Frontal cortex (tissue), 4 donors: ENCODE results near the gene OR6C1. TPM values are rescaled to one million over a fixed set of nuclear protein-coding genes. Genes with fewer than 3 reads are reported as not detected.
A peak's percentile ranks its signal among the peaks of the same experiment; 100 is the strongest.
"Not testable (repeated sequence)": the region's sequence is repeated elsewhere in the genome, so short reads cannot be mapped to it uniquely, and the experiment has no call there.

ENCODE experiments used
- DNase-seq, 2 donors: peaks; one replicate each; pipeline ENCODE4 v3.0.0; 2012; ENCODE audit warnings: low spot score in 2 of 2
- FAIRE-seq: peaks from 2 replicates; lab custom pipeline; 2012; peaks lifted over from hg19 to GRCh38; lab: Jason Lieb, UNC
- total RNA-seq: library from RNA; depleted of rRNA; stranded (reverse); fragments of >200 nt; gene quantifications from one replicate; pipeline ENCODE4 v1.2.3, GENCODE V29; 2014
- donor health status: control.
- donor health status: control.
- donor health status: control.

The OR6C1 gene
- not detected for total RNA-seq

DNA sequence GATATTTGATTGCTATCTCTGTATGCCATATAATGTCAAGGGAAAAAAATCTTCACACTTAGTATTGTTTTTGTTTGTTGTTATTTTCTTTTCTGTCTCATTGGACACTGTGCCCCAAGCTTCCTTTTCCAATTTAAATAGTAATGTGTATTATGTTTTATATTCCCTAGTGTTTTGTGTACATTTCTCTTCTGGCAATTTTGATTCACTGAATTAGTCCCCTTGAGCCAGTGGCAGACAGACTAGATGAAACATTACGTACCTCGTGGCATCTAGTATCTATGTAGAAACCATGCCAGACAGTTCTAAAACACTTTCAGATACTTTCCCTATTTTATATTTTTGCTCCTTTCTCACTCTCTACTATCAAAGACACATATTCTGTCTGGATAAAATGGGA is at the start of gene OR6C1:
TSS of gene OR6C1 (plus strand) at position 301 of the 400 bp plus-strand sequence. CDS start 6,257 bp downstream, outside the sequence.
- FAIRE-seq, result no peak

DNA sequence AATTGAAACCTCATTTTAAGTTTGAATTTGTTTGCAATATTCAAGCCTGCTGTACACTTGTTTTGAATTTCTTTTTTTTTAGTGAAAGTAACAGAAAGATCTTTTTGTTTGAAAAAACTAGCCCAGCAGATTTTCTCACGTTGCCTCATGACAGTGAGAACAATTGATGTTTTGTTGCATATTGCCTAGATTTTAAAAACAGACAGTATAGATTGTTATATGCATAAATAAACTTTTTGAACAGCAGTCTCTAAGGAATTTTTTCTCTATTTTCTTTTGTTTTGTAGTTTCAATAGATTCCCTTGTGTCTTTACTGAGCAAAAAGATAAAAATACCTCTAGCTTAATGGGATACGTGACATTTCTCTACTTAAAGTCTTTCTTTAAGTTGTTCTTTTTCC is 33.2 kb upstream of the OR6C1 start:
- FAIRE-seq, result peak; percentile 15
- no peak for DNase-seq

More for the DNA sequence above, at the start of gene OR6C1:
- no peak for DNase-seq

DNA sequence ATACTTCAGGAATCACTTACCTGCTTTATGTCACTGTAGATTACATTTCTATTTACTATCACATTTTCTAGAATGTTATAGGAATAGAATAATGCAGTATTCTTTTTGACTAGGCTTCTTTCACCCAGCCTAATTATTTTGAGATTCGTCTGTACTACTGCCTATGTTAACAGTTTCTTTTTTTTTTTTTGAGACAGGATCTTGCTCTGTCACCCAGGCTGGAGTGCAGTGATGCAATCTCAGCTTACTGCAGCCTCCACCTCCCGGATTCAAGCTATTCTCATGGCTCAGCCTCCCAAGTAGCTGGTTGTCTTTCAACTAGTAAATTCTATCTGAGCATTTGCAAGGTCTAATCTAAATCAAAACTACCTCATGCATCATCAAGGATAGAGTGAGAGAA is 24.1 kb upstream of the OR6C1 start:
- DNase-seq (no peak), FAIRE-seq (no peak)

- DNase-seq, result no peak
- FAIRE-seq, result peak; percentile 10
Observed at GRCh38 chr12:55296469-55296868, 17.7 kb upstream of the OR6C1 start, which contains the start of gene OR6C6. OR6C6 (minus strand) TSS chr12:55296569; CDS start chr12:55295232, 1,337 bp downstream.

DNA sequence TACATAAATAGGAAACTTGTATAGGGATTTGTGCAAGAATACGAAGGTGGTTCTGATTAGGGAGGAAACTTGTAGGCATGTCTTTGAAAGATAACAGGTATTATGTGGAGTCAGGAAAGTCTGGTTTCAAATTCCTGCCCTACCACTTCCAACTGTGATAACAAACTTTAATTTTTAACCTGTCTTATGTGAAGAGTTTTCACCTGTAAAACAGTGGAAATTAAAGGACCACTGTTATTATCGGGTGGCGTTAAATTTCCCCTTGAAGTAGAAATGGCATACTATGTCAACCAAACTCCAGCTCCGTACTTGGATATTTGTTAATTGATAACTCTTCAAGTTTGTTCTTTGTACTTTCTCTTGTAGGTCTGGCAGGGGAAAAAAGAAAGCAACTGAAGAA is 6.1 kb downstream of the OR6C1 start:
- no peak for FAIRE-seq

GRCh38 chr12:55325801-55326200 is 11.7 kb downstream of the OR6C1 start:
- not testable (repeated sequence) for FAIRE-seq

More for the DNA sequence above, 6.1 kb downstream of the OR6C1 start:
- no peak for DNase-seq

GRCh38 chr12:55330446-55330845 is 16.3 kb downstream of the OR6C1 start, which contains the start of gene OR6C3:
OR6C3 (plus strand) TSS chr12:55330746; CDS start chr12:55331701, 955 bp downstream.
- no peak for FAIRE-seq
- no peak for DNase-seq

More at GRCh38 chr12:55325801-55326200, 11.7 kb downstream of the OR6C1 start:
- not testable (repeated sequence) for DNase-seq

DNA sequence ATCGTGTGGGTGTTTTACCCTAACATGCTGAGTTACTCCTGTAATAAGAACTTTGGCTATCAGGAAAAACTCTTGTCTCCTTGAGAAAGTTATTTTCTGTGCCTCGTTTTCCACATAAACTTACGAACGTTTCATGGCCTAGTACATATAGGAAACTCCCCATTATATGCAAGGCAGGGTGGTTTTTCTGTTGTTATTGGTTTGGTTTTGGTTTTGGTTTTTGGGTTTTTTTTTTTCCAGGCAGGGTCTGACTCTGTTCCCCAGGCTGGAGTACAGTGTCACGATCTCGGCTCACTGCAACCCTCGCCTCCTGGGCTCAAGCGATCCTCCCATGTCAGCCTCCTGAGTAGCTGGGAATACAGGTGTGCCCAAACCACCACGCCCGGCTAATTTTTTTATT is 21.9 kb downstream of the OR6C1 start:
- DNase-seq (no peak), FAIRE-seq (no peak)

DNA sequence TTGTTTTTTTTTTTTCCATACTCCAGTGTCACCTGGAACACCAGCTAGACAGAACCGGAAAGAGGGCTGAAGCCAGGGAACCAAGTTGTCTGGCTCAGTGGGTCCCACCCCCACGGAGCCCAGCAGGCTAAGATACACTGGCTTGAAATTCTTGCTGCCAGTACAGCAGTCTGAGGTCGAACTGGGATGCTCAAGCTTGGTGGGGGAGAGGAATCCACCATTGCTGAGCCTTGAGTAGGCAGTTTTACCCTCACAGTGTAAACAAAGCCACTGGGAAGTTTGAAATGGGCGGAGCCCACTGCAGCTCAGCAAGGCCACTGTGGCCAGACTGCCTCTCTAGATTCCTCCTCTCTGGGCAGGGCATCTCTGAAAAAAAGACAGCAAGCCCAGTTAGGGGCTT is 41.2 kb downstream of the OR6C1 start:
- DNase-seq, FAIRE-seq: not testable (repeated sequence)

GRCh38 chr12:55362675-55363074 is 48.5 kb downstream of the OR6C1 start, which contains the start of gene OR6C75:
OR6C75 (plus strand) TSS chr12:55362975; CDS start chr12:55365111, 2,136 bp downstream.
- DNase-seq (no peak), FAIRE-seq (no peak)

GRCh38 chr12:55365086-55365485 is 50.9 kb downstream of the OR6C1 start:
- FAIRE-seq (no peak), DNase-seq (no peak)

Other genes with a start within 250 kb of the OR6C1 start
- gene OR9K2, start 187.9 kb upstream of the OR6C1 start, total RNA-seq, result not detected
- gene OR10A7, start 93.3 kb upstream of the OR6C1 start, total RNA-seq, result not detected
- not detected for gene OR6C74, start 69.7 kb upstream of the OR6C1 start, total RNA-seq
- not detected for gene OR6C6, start 17.8 kb upstream of the OR6C1 start, total RNA-seq
- not detected for gene OR6C3, start 16.4 kb downstream of the OR6C1 start, total RNA-seq
- not detected for gene OR6C75, start 48.6 kb downstream of the OR6C1 start, total RNA-seq
- gene OR6C65, start 86.2 kb downstream of the OR6C1 start, total RNA-seq, result not detected
- gene OR6C76, start 111.9 kb downstream of the OR6C1 start, total RNA-seq, result not detected
- not detected for gene OR6C2, start 129.7 kb downstream of the OR6C1 start, total RNA-seq
- gene OR6C70, start 155.8 kb downstream of the OR6C1 start, total RNA-seq, result not detected
- gene OR6C68, start 178.0 kb downstream of the OR6C1 start, total RNA-seq, result not detected
- gene OR6C4, start 235.3 kb downstream of the OR6C1 start, total RNA-seq, result not detected